T-helper 17 cell (primary cell): ENCODE data around the gene CYLD. TPM values are rescaled to one million over a fixed set of nuclear protein-coding genes. Genes with fewer than 3 reads are reported as not detected.

Experiments
- ATAC-seq: fragments of 150-1000 bp; cut with Tn5 transposase; 2 replicates; pipeline ENCODE4 v1.10.0; 2021; ENCODE audit warnings: mild to moderate bottlenecking, moderate library complexity
- DNase-seq, 3 donors: peaks; one replicate each; pipeline versions ENCODE4 v3.0.0 to v3.0.0-alpha.2; 2020 to 2021
- H3K9me3 ChIP-seq: one replicate; pipeline ENCODE4 v1.7.0; 2013; ENCODE audit warnings: low read length, mild to moderate bottlenecking; ENCODE audit not compliant: control insufficient read depth, poor library complexity, severe bottlenecking
- H3K27ac Mint-ChIP-seq: one replicate; pipeline ENCODE4 v1.8.0; 2022; ENCODE audit warnings: mild to moderate bottlenecking, moderate library complexity, mixed read lengths
- H3K27me3 Mint-ChIP-seq: one replicate; pipeline ENCODE4 v1.8.0; 2022; ENCODE audit warnings: mixed read lengths
- H3K36me3 Mint-ChIP-seq: one replicate; pipeline ENCODE4 v1.8.0; 2022; ENCODE audit warnings: low read depth, mixed read lengths
- H3K4me1 Mint-ChIP-seq: one replicate; pipeline ENCODE4 v1.8.0; 2022; ENCODE audit warnings: mild to moderate bottlenecking, mixed read lengths
- H3K4me3 Mint-ChIP-seq: one replicate; pipeline ENCODE4 v1.8.0; 2022; ENCODE audit warnings: mild to moderate bottlenecking, moderate library complexity, mixed read lengths
- total RNA-seq, 4 donors: library from RNA in 2 of 4; stranded (reverse) in 2 of 4; gene quantifications; one replicate each; pipeline ENCODE4 v1.2.3 and lab custom pipeline; 2022 to 2026

The CYLD gene
- total RNA-seq, 2 donors from 2014 or later: 411 to 412 TPM

- ATAC-seq: no peak
- H3K9me3 ChIP-seq: no peaks in the 10 kb centered on the region
- Mint-ChIP-seq H3K27me3 (peaks cover 31% of the 10 kb centered on the region), H3K36me3 (no peaks in the 10 kb centered on the region), H3K4me3 (no peak overlapping the region), H3K27ac (no peak overlapping the region), H3K4me1 (peaks cover 12% of the 10 kb centered on the region)
- no peak for DNase-seq
Measured at GRCh38 chr16:50844840-50845239, 103.0 kb downstream of the CYLD start.

DNA sequence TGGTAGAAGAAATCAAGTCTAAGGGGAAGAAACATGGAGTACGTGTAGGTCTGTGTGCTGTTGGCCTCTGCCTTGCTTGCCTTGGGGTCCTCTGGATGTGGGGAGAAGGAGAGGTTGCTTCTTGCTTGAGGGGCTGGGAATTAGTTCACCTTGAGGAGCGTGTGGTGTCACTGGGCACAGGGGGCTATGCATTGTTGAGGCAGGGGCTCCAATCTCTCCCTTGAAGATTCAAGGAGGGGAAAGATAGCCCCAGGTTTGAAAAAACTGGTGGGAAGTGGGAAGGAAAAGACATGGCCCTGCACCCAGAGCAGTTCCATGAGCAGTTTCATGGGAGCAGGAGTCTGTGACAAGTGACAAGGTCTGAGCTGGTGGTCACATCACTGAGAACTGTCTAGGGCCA lies 103.4 kb downstream of the CYLD start:
- no peaks in the 10 kb centered on the region for H3K9me3 ChIP-seq
- no peak for ATAC-seq
- no peak overlapping the region for H3K4me3 Mint-ChIP-seq
- H3K27me3 Mint-ChIP-seq: peaks cover 30% of the 10 kb centered on the region
- H3K36me3 Mint-ChIP-seq: no peaks in the 10 kb centered on the region
- H3K4me1 Mint-ChIP-seq: peaks cover 11% of the 10 kb centered on the region
- no peak for DNase-seq
- peak overlapping the region; percentile 82 for H3K27ac Mint-ChIP-seq

GRCh38 chr16:50846511-50846910 lies 104.6 kb downstream of the CYLD start:
- Mint-ChIP-seq H3K36me3 (no peaks in the 10 kb centered on the region), H3K27me3 (peaks cover 27% of the 10 kb centered on the region)
- ATAC-seq: no peak

DNA sequence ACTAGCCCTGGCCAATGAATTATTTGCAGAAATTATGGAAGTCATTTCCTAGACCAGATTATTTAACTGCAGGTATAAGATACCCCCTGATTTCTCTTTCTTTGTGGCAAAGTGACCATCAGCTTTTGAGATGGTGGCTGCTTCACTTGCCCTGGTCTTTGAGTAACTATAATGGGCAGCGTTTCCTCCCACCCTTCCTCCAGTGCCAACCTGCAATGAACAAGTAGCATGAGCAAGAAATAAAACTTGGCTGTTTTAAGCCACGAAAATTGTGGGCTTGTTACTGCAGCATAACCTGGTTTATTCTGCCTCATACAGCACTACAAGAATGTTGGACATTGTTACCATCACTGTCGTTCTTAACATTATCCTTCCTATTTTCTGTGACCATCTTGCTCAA lies 105.3 kb downstream of the CYLD start:
- ATAC-seq: no peak
- H3K27ac Mint-ChIP-seq: no peak overlapping the region
- H3K4me1 Mint-ChIP-seq: peaks cover 4% of the 10 kb centered on the region
- no peak for DNase-seq
- no peaks in the 10 kb centered on the region for H3K9me3 ChIP-seq
- H3K4me3 Mint-ChIP-seq: no peak overlapping the region
- H3K36me3 Mint-ChIP-seq: no peaks in the 10 kb centered on the region
- H3K27me3 Mint-ChIP-seq: peaks cover 23% of the 10 kb centered on the region

More at GRCh38 chr16:50846511-50846910, 104.6 kb downstream of the CYLD start:
- no peak for DNase-seq
- H3K9me3 ChIP-seq: no peaks in the 10 kb centered on the region
- Mint-ChIP-seq H3K4me1 (peaks cover 4% of the 10 kb centered on the region), H3K27ac (no peak overlapping the region), H3K4me3 (no peak overlapping the region)

- Mint-ChIP-seq H3K4me1 (no peaks in the 10 kb centered on the region), H3K4me3 (no peak overlapping the region), H3K27ac (no peak overlapping the region), H3K27me3 (peaks cover 30% of the 10 kb centered on the region), H3K36me3 (peaks cover under 1% of the 10 kb centered on the region)
- DNase-seq (no peak), ATAC-seq (no peak)
- no peaks in the 10 kb centered on the region for H3K9me3 ChIP-seq
Measured at GRCh38 chr16:50848755-50849514, 107.0 kb downstream of the CYLD start.

Other genes with a start within 250 kb of the CYLD start
- 1 to 10 TPM; 1.5 to 2.8 TPM for gene NKD1, start 193.7 kb upstream of the CYLD start, total RNA-seq
- 10 to 100 TPM; 44.0 to 58.9 TPM for gene SNX20, start 60.8 kb upstream of the CYLD start, total RNA-seq
- 10 to 100 TPM in 1 of 2 donors, 1 to 10 TPM in 1; 9.4 to 16.6 TPM for gene NOD2, start 48.5 kb upstream of the CYLD start, total RNA-seq